ENCODE results near the gene GOLT1B.
"Not testable (repeated sequence)": the region's sequence is repeated elsewhere in the genome, so short reads cannot be mapped to it uniquely, and the experiment has no call there.

DNA sequence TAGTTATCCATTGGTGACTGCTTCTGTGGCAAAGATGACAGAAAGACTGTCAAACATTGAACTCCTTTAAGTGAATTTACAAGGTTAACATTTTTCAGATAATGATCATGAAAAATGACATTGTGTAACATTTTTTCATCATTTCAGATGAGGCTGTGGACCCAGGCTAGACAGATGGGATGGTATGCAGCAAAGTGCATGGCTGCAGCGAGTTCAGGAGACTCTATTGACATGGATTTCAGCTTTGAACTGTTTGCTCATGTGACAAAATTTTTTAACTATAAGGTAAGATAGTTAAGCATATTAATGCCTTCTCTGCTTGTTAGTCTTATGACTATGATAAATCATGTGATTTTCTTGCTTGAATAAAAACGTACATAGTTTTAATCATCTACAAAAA is 34.3 kb upstream of the GOLT1B start:
- TF ChIP-seq JUND (IDR thresholded peaks at IDR 0.05); RCOR1 (IDR thresholded peaks at IDR 0.05; ENCODE audit: low read length); TCF12 (IDR thresholded peaks at IDR 0.05): not testable (repeated sequence)
